Articular chondrocyte of knee joint (primary cell): Measurements from ENCODE around the gene KAZN. TPM values are rescaled to one million over a fixed set of nuclear protein-coding genes. Genes with fewer than 3 reads are reported as not detected.

ENCODE experiments used
- total RNA-seq: library from RNA; depleted of rRNA; stranded (reverse); fragments of >200 nt; gene quantifications from 2 replicates; pipeline ENCODE4 v1.2.3, GENCODE V29; 2012

KAZN gene
- total RNA-seq, result 48.9 and 49.2 TPM in 2 replicates

GRCh38 chr1:14598498-14599182 lies at the start of gene KAZN:
KAZN (plus strand) TSS chr1:14598685.

GRCh38 chr1:15153184-15153841 lies 554.8 kb downstream of the KAZN start, which contains the start of gene TMEM51:
TMEM51 (plus strand) TSS chr1:15153747; CDS start chr1:15215088, 61,341 bp downstream.

